Measurements from ENCODE around the gene CEP350. TPM values are rescaled to one million over a fixed set of nuclear protein-coding genes. Genes with fewer than 3 reads are reported as not detected.

CEP350 gene
- total RNA-seq, 2 donors from 2014 or later = 32.2 to 42.2 TPM

- H3K9me3 ChIP-seq (ENCODE audit: control insufficient read depth, low read length) = no peaks in the 10 kb centered on the region
- DNase-seq = no peak
- H3K27ac ChIP-seq (ENCODE audit: low read depth, low read length) = peak overlapping the region; percentile 43
- H3K27ac Mint-ChIP-seq = peak overlapping the region; percentile 36
- no peak overlapping the region for H3K4me3 Mint-ChIP-seq
- peaks cover 27% of the 10 kb centered on the region for H3K36me3 Mint-ChIP-seq (ENCODE audit: low read depth)
- no peak overlapping the region for H3K9ac ChIP-seq (ENCODE audit: extremely low read depth, low read length, poor library complexity, severe bottlenecking)
- no peaks in the 10 kb centered on the region for H3K9me3 Mint-ChIP-seq
- peaks cover 5% of the 10 kb centered on the region for H3K4me1 ChIP-seq (ENCODE audit: control insufficient read depth, insufficient read depth, low read length)
- H3K27me3 Mint-ChIP-seq (ENCODE audit: insufficient read depth) = no peaks in the 10 kb centered on the region
- H3K4me3 ChIP-seq (ENCODE audit: low read length) = no peak overlapping the region
- TF ChIP-seq CTCF (conservative IDR thresholded peaks at IDR 0.05) = no peak
- 87 to 96% methylated on average over 4 to 7 of the region's 8 CpGs for WGBS, 2 experiments (ENCODE audit: insufficient coverage in 1 of 2, insufficient read length in 1 of 2)
- peaks cover 22% of the 10 kb centered on the region for H3K4me1 Mint-ChIP-seq
- no peaks in the 10 kb centered on the region for H3K27me3 ChIP-seq (ENCODE audit: control insufficient read depth, insufficient read depth, low read length, poor library complexity, severe bottlenecking)
- peaks cover 28% of the 10 kb centered on the region for H3K36me3 ChIP-seq (ENCODE audit: control insufficient read depth, insufficient read depth, low read length)
Observed at GRCh38 chr1:179921981-179922872, 32.4 kb upstream of the CEP350 start.

- no peak overlapping the region for H3K27ac Mint-ChIP-seq
- H3K4me1 Mint-ChIP-seq = peaks cover 22% of the 10 kb centered on the region
- Histone ChIP-seq H3K36me3 (ENCODE audit: control insufficient read depth, insufficient read depth, low read length) (peaks cover 20% of the 10 kb centered on the region), H3K27me3 (ENCODE audit: control insufficient read depth, insufficient read depth, low read length, poor library complexity, severe bottlenecking) (no peaks in the 10 kb centered on the region), H3K4me3 (ENCODE audit: low read length) (no peak overlapping the region), H3K9me3 (ENCODE audit: control insufficient read depth, low read length) (no peaks in the 10 kb centered on the region), H3K9ac (ENCODE audit: extremely low read depth, low read length, poor library complexity, severe bottlenecking) (no peak overlapping the region), H3K4me1 (ENCODE audit: control insufficient read depth, insufficient read depth, low read length) (peaks cover 5% of the 10 kb centered on the region), H3K27ac (ENCODE audit: low read depth, low read length) (no peak overlapping the region)
- no peaks in the 10 kb centered on the region for H3K27me3 Mint-ChIP-seq (ENCODE audit: insufficient read depth)
- no peak for DNase-seq
- no peak overlapping the region for H3K4me3 Mint-ChIP-seq
- no peaks in the 10 kb centered on the region for H3K9me3 Mint-ChIP-seq
- TF ChIP-seq CTCF (conservative IDR thresholded peaks at IDR 0.05) = no peak
- H3K36me3 Mint-ChIP-seq (ENCODE audit: low read depth) = peaks cover 19% of the 10 kb centered on the region
Observed at GRCh38 chr1:179923029-179923428, 31.6 kb upstream of the CEP350 start.

GRCh38 chr1:179924268-179924667 lies 30.3 kb upstream of the CEP350 start:
- Histone ChIP-seq H3K9me3 (ENCODE audit: control insufficient read depth, low read length) (no peaks in the 10 kb centered on the region), H3K27me3 (ENCODE audit: control insufficient read depth, insufficient read depth, low read length, poor library complexity, severe bottlenecking) (no peaks in the 10 kb centered on the region), H3K9ac (ENCODE audit: extremely low read depth, low read length, poor library complexity, severe bottlenecking) (no peak overlapping the region), H3K4me3 (ENCODE audit: low read length) (no peak overlapping the region), H3K27ac (ENCODE audit: low read depth, low read length) (no peak overlapping the region), H3K36me3 (ENCODE audit: control insufficient read depth, insufficient read depth, low read length) (peaks cover 9% of the 10 kb centered on the region), H3K4me1 (ENCODE audit: control insufficient read depth, insufficient read depth, low read length) (peaks cover 5% of the 10 kb centered on the region)
- Mint-ChIP-seq H3K27ac (no peak overlapping the region), H3K4me1 (peaks cover 22% of the 10 kb centered on the region), H3K9me3 (no peaks in the 10 kb centered on the region), H3K27me3 (ENCODE audit: insufficient read depth) (no peaks in the 10 kb centered on the region), H3K36me3 (ENCODE audit: low read depth) (peaks cover 10% of the 10 kb centered on the region), H3K4me3 (no peak overlapping the region)
- 75% methylated on average over 1 of the region's 1 CpG; no CpG with 5 or more reads in 1 of the 2 experiments for WGBS, 2 experiments (ENCODE audit: insufficient coverage in 1 of 2, insufficient read length in 1 of 2)
- DNase-seq = no peak
- TF ChIP-seq CTCF (conservative IDR thresholded peaks at IDR 0.05) = no peak
